ENCODE measurements around the gene SNRPF.
"Not testable (repeated sequence)": the region's sequence is repeated elsewhere in the genome, so short reads cannot be mapped to it uniquely, and the experiment has no call there.

Gene SNRPF

GRCh38 chr12:95858451-95859343, at the start of gene SNRPF:
Gene SNRPF (plus strand): TSS chr12:95858952. CDS start chr12:95859074, 122 bp downstream.
- no peak within 1 kb of the TSS for H3K27ac Mint-ChIP-seq
- H3K36me3 Mint-ChIP-seq (ENCODE audit: low read depth): peaks cover 31% of the 10 kb centered on the region
- intact Hi-C loops (cut with micrococcal nuclease): loop anchor here (2.0 kb wide), 1 partner anchor 84 kb away; the partner anchor contains the start of genes AMDHD1 and CCDC38
- H3K4me1 Mint-ChIP-seq (ENCODE audit: low read depth): peaks cover 10% of the 10 kb centered on the region
- H3K9me3 Mint-ChIP-seq: no peaks in the 10 kb centered on the region
- peaks cover 18% of the 10 kb centered on the region for H3K27me3 Mint-ChIP-seq
- peak within 1 kb of the TSS; percentile 56 for H3K4me3 Mint-ChIP-seq

GRCh38 chr12:95809000-95809680, 49.6 kb upstream of the SNRPF start:
- Mint-ChIP-seq H3K36me3 (ENCODE audit: low read depth) (no peaks in the 10 kb centered on the region), H3K9me3 (no peaks in the 10 kb centered on the region), H3K27me3 (peaks cover 22% of the 10 kb centered on the region), H3K27ac (no peak overlapping the region), H3K4me3 (no peak overlapping the region), H3K4me1 (ENCODE audit: low read depth) (no peaks in the 10 kb centered on the region)
- intact Hi-C loops (cut with micrococcal nuclease): no loop called here

- Mint-ChIP-seq H3K27me3 (peaks cover 22% of the 10 kb centered on the region), H3K4me1 (ENCODE audit: low read depth) (no peaks in the 10 kb centered on the region), H3K27ac (no peak overlapping the region), H3K9me3 (no peaks in the 10 kb centered on the region), H3K4me3 (no peak overlapping the region), H3K36me3 (ENCODE audit: low read depth) (no peaks in the 10 kb centered on the region)
- intact Hi-C loops (cut with micrococcal nuclease): no loop called here
Measured at GRCh38 chr12:95810411-95810810, 48.3 kb upstream of the SNRPF start.

- H3K4me3 Mint-ChIP-seq; H3K27ac Mint-ChIP-seq; H3K4me1 Mint-ChIP-seq (ENCODE audit: low read depth); H3K9me3 Mint-ChIP-seq; H3K36me3 Mint-ChIP-seq (ENCODE audit: low read depth); intact Hi-C loops (cut with micrococcal nuclease): not testable (repeated sequence)
- peaks cover 17% of the 10 kb centered on the region for H3K27me3 Mint-ChIP-seq
Measured at GRCh38 chr12:95812155-95812554, 46.6 kb upstream of the SNRPF start.

GRCh38 chr12:95815632-95816212, 43.0 kb upstream of the SNRPF start:
- Mint-ChIP-seq H3K36me3 (ENCODE audit: low read depth) (no peaks in the 10 kb centered on the region), H3K27ac (no peak overlapping the region), H3K9me3 (no peaks in the 10 kb centered on the region), H3K4me1 (ENCODE audit: low read depth) (no peaks in the 10 kb centered on the region), H3K4me3 (no peak overlapping the region), H3K27me3 (peaks cover 15% of the 10 kb centered on the region)
- intact Hi-C loops (cut with micrococcal nuclease): loop anchor here (2.0 kb wide), 1 partner anchor 193 kb away; no protein-coding TSS in a partner anchor

GRCh38 chr12:95820096-95820703, 38.6 kb upstream of the SNRPF start:
- intact Hi-C loops (cut with micrococcal nuclease): loop anchor here (5.0 kb wide), 1 partner anchor 177 kb away; the partner anchor contains the start of gene HAL
- Mint-ChIP-seq H3K4me1 (ENCODE audit: low read depth) (no peaks in the 10 kb centered on the region), H3K4me3 (no peak overlapping the region), H3K36me3 (ENCODE audit: low read depth) (no peaks in the 10 kb centered on the region), H3K27me3 (peaks cover 9% of the 10 kb centered on the region), H3K27ac (no peak overlapping the region), H3K9me3 (no peaks in the 10 kb centered on the region)

- no peak overlapping the region for H3K27ac Mint-ChIP-seq
- H3K4me1 Mint-ChIP-seq (ENCODE audit: low read depth): no peaks in the 10 kb centered on the region
- H3K36me3 Mint-ChIP-seq (ENCODE audit: low read depth): no peaks in the 10 kb centered on the region
- intact Hi-C loops (cut with micrococcal nuclease): no loop called here
- no peaks in the 10 kb centered on the region for H3K9me3 Mint-ChIP-seq
- H3K27me3 Mint-ChIP-seq: peaks cover 9% of the 10 kb centered on the region
- no peak overlapping the region for H3K4me3 Mint-ChIP-seq
Measured at GRCh38 chr12:95829395-95829794, 29.4 kb upstream of the SNRPF start.

- no peaks in the 10 kb centered on the region for H3K4me1 Mint-ChIP-seq (ENCODE audit: low read depth)
Measured at GRCh38 chr12:95830335-95831089, 28.2 kb upstream of the SNRPF start.

GRCh38 chr12:95834572-95834971, 24.2 kb upstream of the SNRPF start:
- H3K4me3 Mint-ChIP-seq: no peak overlapping the region
- no peak overlapping the region for H3K27ac Mint-ChIP-seq
- no peaks in the 10 kb centered on the region for H3K4me1 Mint-ChIP-seq (ENCODE audit: low read depth)
- intact Hi-C loops (cut with micrococcal nuclease): no loop called here
- peaks cover 29% of the 10 kb centered on the region for H3K27me3 Mint-ChIP-seq
- H3K36me3 Mint-ChIP-seq (ENCODE audit: low read depth): no peaks in the 10 kb centered on the region
- no peaks in the 10 kb centered on the region for H3K9me3 Mint-ChIP-seq

More at GRCh38 chr12:95830335-95831089, 28.2 kb upstream of the SNRPF start:
- Mint-ChIP-seq H3K4me3 (no peak overlapping the region), H3K27ac (no peak overlapping the region), H3K36me3 (ENCODE audit: low read depth) (no peaks in the 10 kb centered on the region), H3K9me3 (no peaks in the 10 kb centered on the region), H3K27me3 (peaks cover 10% of the 10 kb centered on the region)
- intact Hi-C loops (cut with micrococcal nuclease): no loop called here

GRCh38 chr12:95836185-95836609, 22.6 kb upstream of the SNRPF start:
- H3K4me1 Mint-ChIP-seq (ENCODE audit: low read depth): no peaks in the 10 kb centered on the region
- no peak overlapping the region for H3K27ac Mint-ChIP-seq
- peaks cover 28% of the 10 kb centered on the region for H3K27me3 Mint-ChIP-seq
- H3K4me3 Mint-ChIP-seq: no peak overlapping the region
- no peaks in the 10 kb centered on the region for H3K36me3 Mint-ChIP-seq (ENCODE audit: low read depth)
- intact Hi-C loops (cut with micrococcal nuclease): no loop called here
- no peaks in the 10 kb centered on the region for H3K9me3 Mint-ChIP-seq

GRCh38 chr12:95836630-95837239, 22.0 kb upstream of the SNRPF start:
- no peak overlapping the region for H3K27ac Mint-ChIP-seq
- H3K36me3 Mint-ChIP-seq (ENCODE audit: low read depth): no peaks in the 10 kb centered on the region
- peaks cover 28% of the 10 kb centered on the region for H3K27me3 Mint-ChIP-seq
- H3K9me3 Mint-ChIP-seq: no peaks in the 10 kb centered on the region
- H3K4me3 Mint-ChIP-seq: no peak overlapping the region
- no peaks in the 10 kb centered on the region for H3K4me1 Mint-ChIP-seq (ENCODE audit: low read depth)
- intact Hi-C loops (cut with micrococcal nuclease): no loop called here

- H3K4me1 Mint-ChIP-seq (ENCODE audit: low read depth): no peaks in the 10 kb centered on the region
- no peaks in the 10 kb centered on the region for H3K36me3 Mint-ChIP-seq (ENCODE audit: low read depth)
- intact Hi-C loops (cut with micrococcal nuclease): no loop called here
- H3K27me3 Mint-ChIP-seq: peaks cover 26% of the 10 kb centered on the region
- no peaks in the 10 kb centered on the region for H3K9me3 Mint-ChIP-seq
- no peak overlapping the region for H3K27ac Mint-ChIP-seq
- H3K4me3 Mint-ChIP-seq: no peak overlapping the region
Measured at GRCh38 chr12:95837240-95838038, 21.3 kb upstream of the SNRPF start.
